Liver (tissue), 9 donors: ENCODE measurements around the gene WLS. TPM values are rescaled to one million over a fixed set of nuclear protein-coding genes. Genes with fewer than 3 reads are reported as not detected.

ENCODE experiments used
- DNase-seq: peaks from one replicate; pipeline ENCODE4 v3.0.0-alpha.2; 2017; ENCODE audit warnings: low spot score
- H3K27ac ChIP-seq, 2 donors: one replicate each; pipeline ENCODE4 v1.7.0; 2013; ENCODE audit warnings: inconsistent platforms in 2 of 2, low read length in 2 of 2, control low read depth in 1 of 2, low read depth in 1 of 2, mild to moderate bottlenecking in 1 of 2
- H3K27me3 ChIP-seq, 4 donors: one replicate each; pipeline versions ENCODE4 v1.6.1 to v1.7.0; 2013; ENCODE audit warnings: low read length in 3 of 4, inconsistent platforms in 1 of 4, mild to moderate bottlenecking in 1 of 4, moderate library complexity in 1 of 4; ENCODE audit not compliant: control insufficient read depth in 4 of 4, insufficient read depth in 4 of 4
- H3K36me3 ChIP-seq, 4 donors: one replicate each; pipeline versions ENCODE4 v1.6.1 to v1.7.0; 2013; ENCODE audit warnings: low read length in 3 of 4, mild to moderate bottlenecking in 3 of 4, low read depth in 1 of 4, moderate library complexity in 1 of 4; ENCODE audit not compliant: control insufficient read depth in 4 of 4, insufficient read depth in 3 of 4
- H3K4me1 ChIP-seq, 4 donors: one replicate each; pipeline versions ENCODE4 v1.6.1 to v1.7.0; 2013; ENCODE audit warnings: low read length in 3 of 4, mild to moderate bottlenecking in 3 of 4, moderate library complexity in 1 of 4; ENCODE audit not compliant: control insufficient read depth in 4 of 4, insufficient read depth in 4 of 4
- H3K4me3 ChIP-seq, 3 donors: one replicate each; pipeline versions ENCODE4 v1.6.1 to v1.7.0; 2013; ENCODE audit warnings: low read length in 3 of 3, control low read depth in 1 of 3, low read depth in 1 of 3, mild to moderate bottlenecking in 1 of 3
- H3K9ac ChIP-seq, 2 donors: one replicate each; pipeline ENCODE4 v1.7.0; 2013; ENCODE audit warnings: low read length in 2 of 2, mild to moderate bottlenecking in 2 of 2, moderate library complexity in 2 of 2, control low read depth in 1 of 2, low read depth in 1 of 2
- H3K9me3 ChIP-seq, 4 donors: one replicate each; pipeline versions ENCODE4 v1.6.1 to v1.7.0; 2013; ENCODE audit warnings: low read length in 3 of 4; ENCODE audit not compliant: control insufficient read depth in 4 of 4
- CTCF ChIP-seq: fragments of 150-350 bp; IDR thresholded peaks from 2 replicates; pipeline ENCODE4 v1.5.1; 2017; ENCODE audit warnings: improper control_type of control experiment, low read depth, low read length; ENCODE audit not compliant: missing input control
- EGR1 ChIP-seq, 2 donors: IDR thresholded peaks; 2 replicates each; pipeline ENCODE4 v1.6.1; 2016 to 2018; ENCODE audit warnings: antibody characterized with exemption in 2 of 2, low read depth in 2 of 2
- FOXA1 ChIP-seq: IDR thresholded peaks from 2 replicates; pipeline ENCODE4 v1.6.1; 2016; ENCODE audit warnings: antibody characterized with exemption
- HNF4A ChIP-seq, 2 donors: conservative IDR thresholded peaks; 2 replicates each; pipeline ENCODE4 v1.6.1; 2016; ENCODE audit warnings: antibody characterized with exemption in 2 of 2, mild to moderate bottlenecking in 2 of 2
- HNF4G ChIP-seq: IDR thresholded peaks from 2 replicates; pipeline ENCODE4 v1.6.1; 2016; ENCODE audit warnings: antibody characterized with exemption
- JUND ChIP-seq, 2 donors: IDR thresholded peaks; 2 replicates each; pipeline ENCODE4 v1.6.1; 2016; ENCODE audit warnings: antibody characterized with exemption in 2 of 2
- MAX ChIP-seq: IDR thresholded peaks from 2 replicates; pipeline ENCODE4 v1.6.1; 2016; ENCODE audit warnings: antibody characterized with exemption
- RAD21 ChIP-seq, 2 donors: IDR thresholded peaks; 2 replicates each; pipeline ENCODE4 v1.6.1; 2016; ENCODE audit warnings: antibody characterized with exemption in 2 of 2, mild to moderate bottlenecking in 2 of 2
- REST ChIP-seq: IDR thresholded peaks from 2 replicates; pipeline ENCODE4 v1.6.1; 2016; ENCODE audit warnings: antibody characterized with exemption, mild to moderate bottlenecking
- RXRA ChIP-seq, 2 donors: IDR thresholded peaks; 2 replicates each; pipeline ENCODE4 v1.6.1; 2017 to 2018; ENCODE audit warnings: antibody characterized with exemption in 2 of 2, mild to moderate bottlenecking in 1 of 2
- SP1 ChIP-seq: IDR thresholded peaks from 2 replicates; pipeline ENCODE4 v1.6.1; 2018; ENCODE audit warnings: antibody characterized with exemption, mild to moderate bottlenecking
- TAF1 ChIP-seq: conservative IDR thresholded peaks from 2 replicates; pipeline ENCODE4 v1.6.1; 2016; ENCODE audit warnings: antibody characterized with exemption, mild to moderate bottlenecking
- YY1 ChIP-seq: IDR thresholded peaks from 2 replicates; pipeline ENCODE4 v1.6.1; 2016; ENCODE audit warnings: antibody characterized with exemption, mild to moderate bottlenecking
- ZBTB33 ChIP-seq: IDR thresholded peaks from 2 replicates; pipeline ENCODE4 v1.6.1; 2016; ENCODE audit warnings: antibody characterized with exemption
- WGBS: extraction: QIAGEN DNeasy Blood & Tissue Kit; methylation state at CpG from one replicate; pipeline ENCODE4 v1.1.7; 2013; 5-methylcytosine and 5-hydroxymethylcytosine counted together
- polyA plus RNA-seq, 2 donors: library from polyadenylated mRNA; stranded (reverse) in 1 of 2; unstranded in 1 of 2; fragments of 200-250 nt in 1 of 2; fragments of >200 nt in 1 of 2; fragmentation: Nextera tagmentation in 1 of 2; extraction: Ambion mirVana in 1 of 2; gene quantifications; one replicate each; pipeline versions ENCODE4 v1.2.1 to v1.2.3, GENCODE V29; 2013 to 2015
- total RNA-seq, 2 donors: library from RNA; depleted of rRNA; stranded (reverse); fragments of >200 nt; gene quantifications; one replicate each; pipeline ENCODE4 v1.2.3, GENCODE V29; 2014
- TF ChIP-seq, protein P1 (sequence below): IDR thresholded peaks from 2 replicates; pipeline ENCODE4 v1.6.1; 2016; ENCODE audit warnings: antibody characterized with exemption
- donor health status: healthy.
- donor health status: healthy.
- donor health status: healthy.
- donor health status: healthy.
- donor health status: healthy.

WLS gene
- total and polyA plus RNA-seq, 4 donors, result 3.2 to 12.5 (median 7.7) TPM

GRCh38 chr1:68273530-68273929, 41.2 kb upstream of the WLS start:
- H3K27me3 ChIP-seq, result no peaks in the 10 kb centered on the region
- H3K36me3 ChIP-seq, result no peaks in the 10 kb centered on the region
- no peak overlapping the region for H3K9ac ChIP-seq
- 82% methylated on average over 4 of the region's 4 CpGs for WGBS
- H3K4me1 ChIP-seq, result no peaks in the 10 kb centered on the region
- H3K27ac ChIP-seq, result no peak overlapping the region
- no peak for DNase-seq
- no peak for TF ChIP-seq MAX
- TF ChIP-seq RXRA (IDR thresholded peaks at IDR 0.05), result no peak
- no peak for TF ChIP-seq YY1
- no peak for TF ChIP-seq EGR1 (IDR thresholded peaks at IDR 0.05; ENCODE audit: low read depth in 2 of 2)
- TF ChIP-seq CTCF, result no peak
- H3K4me3 ChIP-seq, result no peak overlapping the region
- H3K9me3 ChIP-seq, result no peaks in the 10 kb centered on the region

DNA sequence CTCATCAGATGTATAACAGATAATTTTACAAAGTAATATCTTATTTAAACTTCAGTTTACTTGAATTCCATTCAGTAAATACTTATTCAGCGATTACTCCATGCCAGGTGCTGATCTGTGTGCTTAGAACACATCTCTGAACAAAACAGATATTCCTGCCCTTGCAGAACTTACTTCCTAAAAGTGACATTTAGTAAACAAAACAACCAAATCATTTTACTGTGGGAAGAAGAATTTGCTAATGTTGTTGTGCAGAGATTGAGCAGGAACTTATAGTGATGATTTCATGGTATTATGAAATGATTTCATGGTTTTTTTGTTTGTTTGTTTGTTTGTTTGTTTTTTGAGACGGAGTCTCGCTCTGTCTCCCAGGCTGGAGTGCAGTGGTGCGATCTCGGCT, 39.3 kb upstream of the WLS start:
- Histone ChIP-seq H3K9ac (no peak overlapping the region), H3K27ac (no peak overlapping the region), H3K4me3 (no peak overlapping the region), H3K27me3 (no peaks in the 10 kb centered on the region), H3K36me3 (no peaks in the 10 kb centered on the region), H3K9me3 (no peaks in the 10 kb centered on the region), H3K4me1 (no peaks in the 10 kb centered on the region)
- TF ChIP-seq, protein P1, sequence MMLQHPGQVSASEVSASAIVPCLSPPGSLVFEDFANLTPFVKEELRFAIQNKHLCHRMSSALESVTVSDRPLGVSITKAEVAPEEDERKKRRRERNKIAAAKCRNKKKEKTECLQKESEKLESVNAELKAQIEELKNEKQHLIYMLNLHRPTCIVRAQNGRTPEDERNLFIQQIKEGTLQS, result no peak
- TF ChIP-seq HNF4A (conservative IDR thresholded peaks at IDR 0.05) (no peak), HNF4G (no peak), RXRA (IDR thresholded peaks at IDR 0.05) (no peak), TAF1 (no peak), JUND (IDR thresholded peaks at IDR 0.05) (no peak), MAX (no peak), FOXA1 (no peak), YY1 (no peak), CTCF (no peak), EGR1 (IDR thresholded peaks at IDR 0.05; ENCODE audit: low read depth in 2 of 2) (no peak)
- no peak for DNase-seq
- 82% methylated on average over 5 of the region's 5 CpGs for WGBS

- H3K4me3 ChIP-seq, result no peak overlapping the region
- no peaks in the 10 kb centered on the region for H3K27me3 ChIP-seq
- H3K27ac ChIP-seq, result no peak overlapping the region
- no peaks in the 10 kb centered on the region for H3K4me1 ChIP-seq
- no peak for DNase-seq
- no peak overlapping the region for H3K9ac ChIP-seq
- no peaks in the 10 kb centered on the region for H3K36me3 ChIP-seq
- no peaks in the 10 kb centered on the region for H3K9me3 ChIP-seq
- TF ChIP-seq SP1, result no peak
- no peak for TF ChIP-seq EGR1 (IDR thresholded peaks at IDR 0.05; ENCODE audit: low read depth in 2 of 2)
- TF ChIP-seq FOXA1, result no peak
- TF ChIP-seq TAF1, result no peak
- TF ChIP-seq, protein P1, result no peak
- TF ChIP-seq REST, result no peak
- TF ChIP-seq RAD21 (IDR thresholded peaks at IDR 0.05), result no peak
- no peak for TF ChIP-seq ZBTB33
- TF ChIP-seq MAX, result no peak
Measured at GRCh38 chr1:68270951-68271350, 38.6 kb upstream of the WLS start.
